ENCODE results near the gene TMEM200B.

DNA sequence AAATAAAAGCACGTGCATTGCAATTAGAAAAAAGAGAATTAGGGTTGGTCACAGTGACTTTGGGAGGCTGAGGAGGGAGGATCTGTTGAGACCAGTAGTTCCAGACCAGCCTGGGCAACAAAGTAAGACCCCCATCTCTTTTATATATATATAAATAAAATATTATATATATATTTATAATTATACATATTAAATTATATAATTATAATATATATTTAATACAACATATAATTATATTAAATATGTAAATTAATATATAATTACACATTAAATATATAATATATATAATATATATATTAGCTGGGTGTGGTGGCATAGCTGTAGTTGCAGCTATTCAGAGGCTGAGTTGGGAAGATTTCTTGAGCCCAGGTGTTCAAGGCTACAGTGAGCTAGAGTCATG lies 23.2 kb downstream of the TMEM200B start:
- TF ChIP-seq CTCF (IDR thresholded peaks at IDR 0.05; ENCODE audit: borderline replicate concordance, extremely low read depth, low read length, poor library complexity, severe bottlenecking) (no peak), EZH2 (IDR thresholded peaks at IDR 0.05; ENCODE audit: borderline replicate concordance, low read depth, low read length, severe bottlenecking) (no peak)

All from DND-41 (cell line).